ES-I3 (cell line): ENCODE data around the gene ZNF813.
A peak's percentile ranks its signal among the peaks of the same experiment; 100 is the strongest.
"Not testable (repeated sequence)": the region's sequence is repeated elsewhere in the genome, so short reads cannot be mapped to it uniquely, and the experiment has no call there.

Experiments used
- H3K36me3 ChIP-seq: 2 replicates; pipeline ENCODE4 v1.6.1; 2013; ENCODE audit warnings: mild to moderate bottlenecking, low read length, control low read depth, moderate library complexity; ENCODE audit not compliant: insufficient read depth
- H3K4me1 ChIP-seq: 2 replicates; pipeline ENCODE4 v1.6.1; 2013; ENCODE audit warnings: mild to moderate bottlenecking, control low read depth, low read length; ENCODE audit not compliant: insufficient read depth
- H3K9ac ChIP-seq: 2 replicates; pipeline ENCODE4 v1.6.1; 2013; ENCODE audit warnings: low read depth, mild to moderate bottlenecking, low read length, moderate library complexity
- H3K9me3 ChIP-seq: 2 replicates; pipeline ENCODE4 v1.6.1; 2013; ENCODE audit warnings: mild to moderate bottlenecking, low read length, moderate library complexity; ENCODE audit not compliant: control insufficient read depth, insufficient read depth

ZNF813 gene

DNA sequence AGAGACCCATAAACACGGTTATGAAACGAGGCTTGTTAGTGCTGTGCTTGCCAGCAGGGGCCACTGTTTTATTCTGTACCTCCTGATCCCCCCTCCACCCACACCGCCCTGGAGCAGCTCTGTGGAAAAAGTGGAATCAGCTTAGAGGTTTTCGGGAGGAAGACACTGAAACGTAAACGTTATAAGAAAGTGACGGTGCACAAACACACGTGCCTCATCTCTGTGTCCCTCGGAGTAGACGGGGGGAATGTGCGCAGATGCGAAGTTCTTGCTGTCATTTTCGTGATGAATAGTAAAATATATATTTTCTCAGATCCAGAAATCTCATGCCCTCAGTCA lies 36.8 kb downstream of the ZNF813 start:
- not testable (repeated sequence) for H3K9me3 ChIP-seq, H3K4me1 ChIP-seq, H3K36me3 ChIP-seq
- H3K9ac ChIP-seq, result peak overlapping the region; percentile 35

DNA sequence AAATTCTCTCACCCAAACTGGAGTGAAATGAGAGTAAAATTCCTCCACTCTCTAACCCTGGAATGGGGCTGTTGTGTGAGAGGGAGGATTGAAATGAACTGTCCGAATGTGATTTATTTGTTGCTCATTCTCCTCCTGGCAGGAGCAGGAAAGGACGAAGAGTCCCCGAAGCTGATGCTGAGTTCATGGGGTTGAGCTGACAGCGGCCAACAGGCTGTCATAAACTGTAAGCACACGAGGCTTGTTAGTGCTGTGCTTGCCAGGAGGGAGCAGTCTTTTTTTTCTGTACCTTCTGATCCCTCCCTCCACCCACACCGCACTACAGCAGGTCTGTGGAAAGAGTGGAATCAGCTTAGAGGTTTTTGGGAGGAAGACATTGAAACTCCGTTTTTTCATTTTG lies 37.4 kb downstream of the ZNF813 start:
- H3K4me1 ChIP-seq, result no peaks in the 10 kb centered on the region
- no peaks in the 10 kb centered on the region for H3K36me3 ChIP-seq
- no peaks in the 10 kb centered on the region for H3K9me3 ChIP-seq
- H3K9ac ChIP-seq, result no peak overlapping the region

DNA sequence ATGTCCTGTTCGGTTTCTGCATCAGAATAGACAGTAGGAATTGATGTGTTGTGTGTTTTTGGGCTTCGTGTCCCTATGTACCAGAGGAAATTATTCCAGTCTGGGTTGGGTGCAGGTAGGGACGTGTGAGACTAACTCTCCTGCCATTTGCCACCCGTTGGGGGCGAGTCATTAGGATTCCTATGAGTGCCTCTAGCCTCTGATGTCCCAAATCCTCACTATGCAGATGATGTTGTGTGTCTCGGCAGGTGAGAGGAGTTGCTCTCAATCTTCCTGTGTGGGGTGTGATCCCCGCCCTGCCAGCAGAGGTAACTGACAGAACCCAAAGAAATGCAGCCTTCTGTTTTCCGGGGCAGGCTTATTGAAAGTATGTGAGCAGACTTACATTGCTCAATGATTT lies 39.2 kb downstream of the ZNF813 start:
- Histone ChIP-seq H3K9ac (no peak overlapping the region), H3K4me1 (no peaks in the 10 kb centered on the region), H3K9me3 (no peaks in the 10 kb centered on the region)

DNA sequence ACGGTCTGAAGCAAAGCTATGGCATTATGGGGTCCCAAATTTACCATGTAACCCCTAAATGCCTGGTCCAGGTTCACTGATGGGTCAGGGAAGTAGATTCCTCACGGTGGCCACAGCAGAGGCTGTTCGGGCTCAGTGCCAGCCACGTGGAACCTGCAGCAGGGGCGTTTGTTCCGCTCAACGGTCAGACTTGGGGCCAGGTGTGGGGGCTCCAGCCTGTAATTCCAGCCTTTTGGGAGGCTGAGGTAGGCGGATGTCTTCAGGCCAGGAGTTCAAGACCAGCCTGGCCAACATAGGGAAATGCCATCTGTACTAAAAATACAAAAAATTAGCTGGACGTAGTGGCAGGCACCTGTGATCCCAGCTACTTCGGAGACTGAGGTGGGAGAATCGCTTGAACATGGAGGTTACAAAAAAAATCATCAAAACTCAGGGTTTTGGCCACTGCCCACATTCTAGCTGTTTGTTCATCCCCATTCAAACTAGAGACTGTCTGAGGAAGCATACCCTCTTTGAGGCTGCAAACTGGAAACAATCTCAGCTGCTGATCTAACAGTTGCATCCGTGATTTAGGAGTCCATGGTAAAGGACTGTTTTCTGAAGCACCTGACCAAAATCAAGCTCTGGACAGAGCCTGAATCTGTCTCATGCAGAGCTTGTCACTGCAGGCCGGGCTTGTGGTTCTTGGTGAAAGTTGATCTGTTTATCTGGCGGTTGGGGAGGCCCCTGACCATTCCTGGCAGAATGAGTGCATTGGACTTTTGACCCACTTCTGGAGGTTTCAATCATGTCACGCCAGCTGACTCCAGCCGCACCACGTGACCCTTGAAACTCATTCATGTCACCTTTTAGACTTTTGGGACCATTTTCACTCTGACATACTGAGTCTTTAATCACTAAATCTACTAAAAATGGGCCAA lies 40.2 kb downstream of the ZNF813 start:
- H3K9me3 ChIP-seq, result no peaks in the 10 kb centered on the region
- no peak overlapping the region for H3K9ac ChIP-seq
- no peaks in the 10 kb centered on the region for H3K36me3 ChIP-seq

More for the DNA sequence above, 39.2 kb downstream of the ZNF813 start:
- no peaks in the 10 kb centered on the region for H3K36me3 ChIP-seq

DNA sequence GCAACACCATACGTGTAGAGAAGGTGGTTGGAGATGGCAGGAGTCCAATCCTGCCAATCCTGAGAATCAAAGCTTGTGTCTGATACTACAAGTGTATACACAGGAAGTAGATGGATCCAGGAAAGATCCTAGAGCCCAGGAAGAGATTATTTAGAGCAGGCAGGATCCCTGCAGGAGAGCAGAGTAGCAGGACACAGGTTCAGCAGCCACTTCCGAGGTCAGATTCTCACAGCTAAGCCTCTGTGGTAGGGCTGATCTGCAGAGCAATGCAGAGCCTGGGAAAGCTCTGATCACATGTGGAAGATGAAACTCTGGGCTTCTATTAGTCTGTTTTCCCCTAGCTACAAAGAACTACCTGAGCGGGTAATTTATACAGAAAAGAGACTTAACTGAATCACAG lies 41.9 kb downstream of the ZNF813 start:
- no peaks in the 10 kb centered on the region for H3K9me3 ChIP-seq
- H3K36me3 ChIP-seq, result no peaks in the 10 kb centered on the region
- no peak overlapping the region for H3K9ac ChIP-seq
- no peaks in the 10 kb centered on the region for H3K4me1 ChIP-seq

More for the DNA sequence above, 40.2 kb downstream of the ZNF813 start:
- H3K4me1 ChIP-seq, result no peaks in the 10 kb centered on the region

DNA sequence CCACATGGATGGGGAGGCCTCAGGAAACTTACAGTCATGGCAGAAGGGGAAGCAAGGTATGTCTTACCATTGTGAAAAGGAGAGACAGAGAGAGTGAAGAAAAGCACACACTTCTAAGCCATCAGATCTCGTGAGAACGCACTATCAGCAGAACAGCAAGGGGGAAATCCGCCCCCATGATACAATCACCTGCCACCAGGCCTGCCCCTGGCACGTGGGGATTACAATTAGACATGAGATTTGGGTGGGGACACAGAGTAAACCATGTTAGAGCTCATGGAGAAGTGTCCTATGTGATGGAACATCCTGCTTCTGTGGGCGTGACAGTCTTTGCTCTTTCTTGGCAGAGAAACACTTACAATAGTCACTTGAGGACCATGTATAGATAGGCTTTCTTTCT lies 42.3 kb downstream of the ZNF813 start:
- Histone ChIP-seq H3K36me3 (no peaks in the 10 kb centered on the region), H3K9ac (no peak overlapping the region), H3K4me1 (no peaks in the 10 kb centered on the region), H3K9me3 (no peaks in the 10 kb centered on the region)

DNA sequence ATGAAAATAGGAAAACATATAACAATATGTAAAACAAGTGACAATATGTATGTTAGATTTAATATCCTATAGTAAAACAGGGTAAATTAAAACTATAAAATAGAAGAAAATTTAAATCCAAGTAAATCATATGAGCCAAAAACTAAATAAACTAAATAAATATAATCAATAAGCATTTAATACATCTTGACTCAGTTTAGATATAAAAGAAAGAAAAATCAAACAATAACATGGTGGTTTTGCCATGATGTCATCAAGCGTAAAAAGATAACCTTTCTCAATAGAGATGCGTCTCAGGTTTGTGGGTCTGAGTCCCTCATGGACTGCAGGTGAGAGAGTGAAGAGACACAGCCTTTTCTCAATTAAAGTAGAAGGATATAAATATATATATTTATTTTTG lies 43.8 kb downstream of the ZNF813 start:
- H3K9me3 ChIP-seq, result no peaks in the 10 kb centered on the region
- no peak overlapping the region for H3K9ac ChIP-seq
- no peaks in the 10 kb centered on the region for H3K36me3 ChIP-seq

DNA sequence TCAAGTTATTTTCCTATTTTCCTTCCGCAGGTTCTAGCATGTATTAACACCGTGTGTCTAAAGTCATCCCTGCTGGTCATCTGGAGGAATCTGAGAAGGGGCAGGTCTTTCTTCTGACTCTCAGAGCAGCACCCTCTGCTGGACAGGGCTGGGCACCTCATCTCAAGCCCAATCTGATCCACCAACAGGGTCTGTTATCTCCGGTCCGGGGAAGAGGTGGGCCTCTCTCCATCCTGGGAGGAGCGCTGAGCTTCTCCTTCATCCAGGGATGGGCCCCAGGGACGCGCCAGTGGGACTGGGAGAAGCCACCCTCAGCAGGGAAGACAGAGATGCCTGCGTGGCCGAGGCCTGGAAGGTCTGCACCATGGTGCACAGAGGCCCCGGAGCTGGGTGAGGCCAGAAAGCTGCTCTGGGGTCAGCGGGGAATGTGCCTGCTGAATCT lies 44.4 kb downstream of the ZNF813 start:
- Histone ChIP-seq H3K9ac (no peak overlapping the region), H3K36me3 (no peaks in the 10 kb centered on the region), H3K4me1 (no peaks in the 10 kb centered on the region), H3K9me3 (no peaks in the 10 kb centered on the region)

More for the DNA sequence above, 43.8 kb downstream of the ZNF813 start:
- H3K4me1 ChIP-seq, result no peaks in the 10 kb centered on the region

DNA sequence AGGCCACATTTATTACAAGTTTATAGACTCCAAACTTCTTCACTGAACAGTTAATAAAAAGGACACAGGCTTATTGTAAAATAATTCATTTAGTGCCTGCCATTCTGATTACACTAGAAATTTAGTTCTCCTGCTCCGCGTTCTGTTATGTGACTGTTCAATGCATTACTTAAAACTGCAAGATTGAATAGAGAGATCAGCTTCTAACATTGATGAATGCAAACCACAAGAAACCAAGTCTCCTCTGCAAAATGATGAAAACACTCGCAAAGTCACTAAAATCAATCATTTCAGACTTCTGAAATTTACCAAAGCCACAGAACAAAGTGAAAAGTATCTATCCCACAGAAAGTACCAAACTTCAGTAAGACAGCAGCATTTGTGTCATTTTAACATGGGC lies 47.5 kb downstream of the ZNF813 start:
- not testable (repeated sequence) for H3K36me3 ChIP-seq, H3K9ac ChIP-seq, H3K4me1 ChIP-seq, H3K9me3 ChIP-seq

DNA sequence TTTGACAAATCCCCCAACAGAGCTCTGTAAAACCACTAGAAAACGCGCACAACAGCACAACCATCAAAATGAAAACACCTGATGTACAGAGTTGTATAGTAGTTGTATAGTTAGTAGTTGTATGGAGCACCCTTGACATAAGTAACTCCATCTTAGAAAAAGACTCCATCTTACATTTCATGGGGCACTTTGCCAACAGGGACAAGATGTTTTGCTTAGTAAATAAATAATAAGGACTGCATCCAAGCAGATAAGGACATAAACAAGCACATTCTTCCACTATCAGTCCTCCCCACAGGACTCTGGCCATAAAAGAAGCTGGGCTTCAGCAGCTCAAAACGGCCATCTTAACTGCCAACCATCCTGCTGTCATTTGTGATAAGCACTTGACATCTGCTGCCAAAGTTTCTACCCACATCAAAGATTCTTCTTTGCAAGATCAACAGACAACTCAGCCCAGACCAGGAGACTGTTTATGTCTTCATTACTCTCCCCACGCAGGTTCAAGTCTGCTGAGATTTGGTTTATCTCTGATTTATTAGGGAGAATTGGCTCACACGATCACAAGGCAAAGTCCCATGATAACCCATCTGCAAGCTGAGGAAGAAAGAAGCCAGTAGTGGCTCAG lies 49.7 kb downstream of the ZNF813 start:
- Histone ChIP-seq H3K9ac (no peak overlapping the region), H3K36me3 (no peaks in the 10 kb centered on the region), H3K9me3 (no peaks in the 10 kb centered on the region), H3K4me1 (no peaks in the 10 kb centered on the region)

DNA sequence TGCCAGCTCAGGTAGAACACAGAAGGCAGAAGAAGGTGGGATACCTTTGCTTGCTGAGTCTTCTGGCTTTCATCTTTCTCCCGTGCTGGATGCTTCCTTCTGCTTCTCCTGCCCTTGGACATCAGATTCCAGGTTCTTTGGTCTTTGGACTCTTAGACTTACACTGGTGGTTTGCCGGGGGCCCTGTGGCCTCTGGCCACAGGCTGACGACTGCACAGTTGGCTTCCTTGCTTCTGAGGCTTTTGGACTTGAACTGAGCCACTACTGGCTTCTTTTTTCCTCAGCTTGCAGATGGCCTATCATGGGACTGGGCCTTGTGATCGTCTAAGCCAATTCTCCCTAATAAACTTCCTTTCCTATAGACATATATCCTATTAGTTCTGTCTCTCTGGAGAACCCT lies 50.6 kb downstream of the ZNF813 start:
- H3K36me3 ChIP-seq, result no peaks in the 10 kb centered on the region

DNA sequence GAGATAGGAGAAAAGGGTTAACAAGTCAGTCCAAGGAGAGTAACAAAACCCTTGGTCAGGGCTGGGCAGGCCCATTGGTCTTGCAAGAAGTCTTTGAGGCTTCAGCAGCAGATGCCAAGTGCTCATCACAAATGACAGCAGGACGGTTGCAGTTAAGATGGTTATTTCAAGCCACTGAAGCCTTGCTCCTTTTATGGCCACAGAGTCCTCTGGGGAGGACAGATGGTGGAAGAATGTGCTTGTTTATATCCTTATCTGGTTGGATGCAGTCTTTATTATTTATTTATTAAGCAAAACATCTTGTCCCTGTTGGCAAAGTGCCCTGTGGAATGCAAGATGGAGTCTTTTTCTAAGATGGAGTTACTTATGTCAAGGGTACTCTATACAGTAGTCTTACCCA lies 51.2 kb downstream of the ZNF813 start:
- H3K9me3 ChIP-seq, result no peaks in the 10 kb centered on the region
- no peak overlapping the region for H3K9ac ChIP-seq
- H3K4me1 ChIP-seq, result no peaks in the 10 kb centered on the region
- no peaks in the 10 kb centered on the region for H3K36me3 ChIP-seq

More for the DNA sequence above, 50.6 kb downstream of the ZNF813 start:
- Histone ChIP-seq H3K4me1 (no peaks in the 10 kb centered on the region), H3K9ac (no peak overlapping the region), H3K9me3 (no peaks in the 10 kb centered on the region)

DNA sequence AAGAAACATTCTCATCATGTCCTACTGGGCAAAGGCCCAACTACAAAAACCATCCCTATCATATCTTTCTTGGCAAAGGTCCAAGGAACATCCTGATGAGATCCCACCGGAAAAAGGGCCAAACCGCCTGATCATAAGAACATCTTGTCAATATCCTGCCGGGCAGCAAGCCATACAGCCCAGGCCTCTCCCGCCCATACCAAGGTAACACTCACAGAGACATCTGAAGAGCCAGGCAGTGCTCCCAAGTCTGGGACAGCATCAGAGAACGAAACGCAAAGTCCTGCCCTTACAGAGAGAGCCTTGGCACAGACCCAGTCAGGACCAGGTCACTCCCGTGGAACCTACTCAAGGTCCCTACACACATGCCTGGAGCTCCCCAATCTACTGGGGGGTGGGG lies 51.9 kb downstream of the ZNF813 start:
- H3K9ac ChIP-seq, result no peak overlapping the region
- H3K9me3 ChIP-seq, result no peaks in the 10 kb centered on the region
- no peaks in the 10 kb centered on the region for H3K36me3 ChIP-seq
- no peaks in the 10 kb centered on the region for H3K4me1 ChIP-seq

DNA sequence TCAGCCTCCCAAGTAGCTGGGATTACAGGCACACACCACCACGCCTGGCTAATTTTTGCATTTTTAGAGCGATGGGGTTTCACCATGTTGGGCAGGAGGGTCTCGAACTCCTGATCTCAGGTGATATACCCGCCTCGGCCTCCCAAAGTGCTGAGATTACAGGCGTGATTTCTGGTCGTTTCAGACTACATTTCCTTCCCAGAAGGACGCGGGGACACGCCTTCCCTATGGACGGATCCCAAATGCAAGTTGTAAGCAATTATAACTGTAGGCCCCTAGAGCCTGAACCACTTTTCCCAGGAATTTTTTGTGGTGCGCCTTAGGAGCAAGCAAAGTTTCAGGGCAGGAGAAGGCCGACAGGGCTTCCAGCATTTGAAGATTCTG lies 52.6 kb downstream of the ZNF813 start:
- H3K36me3 ChIP-seq, result no peaks in the 10 kb centered on the region
- H3K4me1 ChIP-seq, result no peaks in the 10 kb centered on the region
- H3K9ac ChIP-seq, result peak overlapping the region; percentile 82
- H3K9me3 ChIP-seq, result no peaks in the 10 kb centered on the region
